ENCODE results near the gene TRAF3.

- TF ChIP-seq YY1 (IDR thresholded peaks at IDR 0.05; ENCODE audit: insufficient read depth, insufficient read length) (no peak), SUZ12 (IDR thresholded peaks at IDR 0.05; ENCODE audit: extremely low read depth, insufficient read depth, insufficient read length) (no peak), ZNF274 (IDR thresholded peaks at IDR 0.05; ENCODE audit: low read depth, low read length) (no peak)
These were observed 128.2 kb downstream of the TRAF3 start for GRCh38 chr14:102905116-102906108.

Measured in NT2/D1 (cell line).